Measurements from ENCODE around the gene VAC14.

VAC14 gene

GRCh38 chr16:70661918-70662641 is 138.9 kb downstream of the VAC14 start:
- TF ChIP-seq POLR2A (IDR thresholded peaks at IDR 0.05; ENCODE audit: low read depth, low read length), result no peak
- FAIRE-seq, result no peak
- no peak for DNase-seq (ENCODE audit: insufficient read length, low spot score)

- no peak for DNase-seq (ENCODE audit: insufficient read length, low spot score)
- TF ChIP-seq POLR2A (IDR thresholded peaks at IDR 0.05; ENCODE audit: low read depth, low read length), result no peak
- FAIRE-seq, result no peak
These were observed 139.4 kb downstream of the VAC14 start for GRCh38 chr16:70661534-70661917.

GRCh38 chr16:70660672-70661350 is 140.1 kb downstream of the VAC14 start:
- no peak for DNase-seq (ENCODE audit: insufficient read length, low spot score)
- no peak for TF ChIP-seq POLR2A (IDR thresholded peaks at IDR 0.05; ENCODE audit: low read depth, low read length)
- no peak for FAIRE-seq

GRCh38 chr16:70659953-70660671 is 140.8 kb downstream of the VAC14 start:
- FAIRE-seq (no peak), DNase-seq (ENCODE audit: insufficient read length, low spot score) (no peak)
- no peak for TF ChIP-seq POLR2A (IDR thresholded peaks at IDR 0.05; ENCODE audit: low read depth, low read length)

- FAIRE-seq (no peak), DNase-seq (ENCODE audit: insufficient read length, low spot score) (no peak)
- no peak for TF ChIP-seq POLR2A (IDR thresholded peaks at IDR 0.05; ENCODE audit: low read depth, low read length)
These were observed 141.4 kb downstream of the VAC14 start for GRCh38 chr16:70659546-70659945.

GRCh38 chr16:70658921-70659320 is 142.0 kb downstream of the VAC14 start:
- no peak for TF ChIP-seq POLR2A (IDR thresholded peaks at IDR 0.05; ENCODE audit: low read depth, low read length)
- DNase-seq (ENCODE audit: insufficient read length, low spot score), result no peak
- no peak for FAIRE-seq

GRCh38 chr16:70657956-70658355 is 143.0 kb downstream of the VAC14 start:
- DNase-seq (ENCODE audit: insufficient read length, low spot score), result no peak

GRCh38 chr16:70656712-70657263 is 144.2 kb downstream of the VAC14 start:
- no peak for TF ChIP-seq POLR2A (IDR thresholded peaks at IDR 0.05; ENCODE audit: low read depth, low read length)
- no peak for DNase-seq (ENCODE audit: insufficient read length, low spot score)
- FAIRE-seq, result no peak

More at GRCh38 chr16:70657956-70658355, 143.0 kb downstream of the VAC14 start:
- no peak for TF ChIP-seq POLR2A (IDR thresholded peaks at IDR 0.05; ENCODE audit: low read depth, low read length)
- FAIRE-seq, result no peak

- no peak for DNase-seq (ENCODE audit: insufficient read length, low spot score)
- no peak for FAIRE-seq
- no peak for TF ChIP-seq POLR2A (IDR thresholded peaks at IDR 0.05; ENCODE audit: low read depth, low read length)
These were observed 144.8 kb downstream of the VAC14 start for GRCh38 chr16:70656065-70656711.

- no peak for DNase-seq (ENCODE audit: insufficient read length, low spot score)
- peak; percentile 48 for FAIRE-seq
- no peak for TF ChIP-seq POLR2A (IDR thresholded peaks at IDR 0.05; ENCODE audit: low read depth, low read length)
These were observed 146.9 kb downstream of the VAC14 start for GRCh38 chr16:70653809-70654771.

GRCh38 chr16:70653406-70653805 is 147.6 kb downstream of the VAC14 start:
- TF ChIP-seq POLR2A (IDR thresholded peaks at IDR 0.05; ENCODE audit: low read depth, low read length), result no peak

GRCh38 chr16:70652322-70652721 is 148.6 kb downstream of the VAC14 start:
- FAIRE-seq (no peak), DNase-seq (ENCODE audit: insufficient read length, low spot score) (no peak)
- TF ChIP-seq POLR2A (IDR thresholded peaks at IDR 0.05; ENCODE audit: low read depth, low read length), result no peak

More at GRCh38 chr16:70653406-70653805, 147.6 kb downstream of the VAC14 start:
- DNase-seq (ENCODE audit: insufficient read length, low spot score) (no peak), FAIRE-seq (no peak)

GRCh38 chr16:70651524-70651923 is 149.4 kb downstream of the VAC14 start:
- FAIRE-seq (no peak), DNase-seq (ENCODE audit: insufficient read length, low spot score) (no peak)
- TF ChIP-seq POLR2A (IDR thresholded peaks at IDR 0.05; ENCODE audit: low read depth, low read length), result no peak
